Spleen (tissue), 7 donors: Measurements from ENCODE around the gene GAS7.

Experiments
- POLR2A ChIP-seq, 3 donors: fragments of 450-650 bp; IDR thresholded peaks; one replicate each; pipeline ENCODE4 v1.5.1; 2017; ENCODE audit warnings: antibody characterized with exemption in 3 of 3, mild to moderate bottlenecking in 1 of 3
- TF ChIP-seq, protein P1 (sequence below), 11 experiments: fragments of 200-600 bp in 7 of 11; fragments of 450-650 bp in 4 of 11; sonication (generic) in 4 of 11; IDR thresholded peaks in 8 of 11; conservative IDR thresholded peaks in 3 of 11; 1 replicate in 7 of 11; 2 replicates in 4 of 11; pipeline versions ENCODE4 v1.4.0 to v1.8.0; 2016 to 2021; ENCODE audit warnings: antibody characterized with exemption in 11 of 11, inconsistent platforms in 4 of 11, mild to moderate bottlenecking in 1 of 11
- donor health status: DM: no; HTN: no; CAD: no; lungs with moderate emphysema.
- donor health status: DM: no; HTN: no; CAD: no.
- donor health status: DM: no; HTN: no; CAD: no.

GRCh38 chr17:10161386-10161785 is 37.0 kb downstream of the GAS7 start:
- TF ChIP-seq POLR2A (IDR thresholded peaks at IDR 0.05) = no peak
- TF ChIP-seq, protein P1, sequence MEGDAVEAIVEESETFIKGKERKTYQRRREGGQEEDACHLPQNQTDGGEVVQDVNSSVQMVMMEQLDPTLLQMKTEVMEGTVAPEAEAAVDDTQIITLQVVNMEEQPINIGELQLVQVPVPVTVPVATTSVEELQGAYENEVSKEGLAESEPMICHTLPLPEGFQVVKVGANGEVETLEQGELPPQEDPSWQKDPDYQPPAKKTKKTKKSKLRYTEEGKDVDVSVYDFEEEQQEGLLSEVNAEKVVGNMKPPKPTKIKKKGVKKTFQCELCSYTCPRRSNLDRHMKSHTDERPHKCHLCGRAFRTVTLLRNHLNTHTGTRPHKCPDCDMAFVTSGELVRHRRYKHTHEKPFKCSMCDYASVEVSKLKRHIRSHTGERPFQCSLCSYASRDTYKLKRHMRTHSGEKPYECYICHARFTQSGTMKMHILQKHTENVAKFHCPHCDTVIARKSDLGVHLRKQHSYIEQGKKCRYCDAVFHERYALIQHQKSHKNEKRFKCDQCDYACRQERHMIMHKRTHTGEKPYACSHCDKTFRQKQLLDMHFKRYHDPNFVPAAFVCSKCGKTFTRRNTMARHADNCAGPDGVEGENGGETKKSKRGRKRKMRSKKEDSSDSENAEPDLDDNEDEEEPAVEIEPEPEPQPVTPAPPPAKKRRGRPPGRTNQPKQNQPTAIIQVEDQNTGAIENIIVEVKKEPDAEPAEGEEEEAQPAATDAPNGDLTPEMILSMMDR (IDR thresholded peaks at IDR 0.05 in 8 of 11, conservative IDR thresholded peaks at IDR 0.05 in 3 of 11) = no peak
